T-helper 2 cell treated with Interferon-gamma antibody and Interleukin-4, amounts not matched to agents 100 ng/mL and 5 ng/mL, for 36 hours (primary cell): ENCODE data around the gene RFX3. TPM values are rescaled to one million over a fixed set of nuclear protein-coding genes. Genes with fewer than 3 reads are reported as not detected.

Experiments used
- intact Hi-C: fragments of 100-400 bp; cut with micrococcal nuclease; formaldehyde crosslinking; loops from one replicate; pipeline ENCODE4 v1.15.1; 2023
- total RNA-seq: library from RNA; stranded (reverse); gene quantifications from 2 replicates; pipeline ENCODE4 v1.2.3, GENCODE V29; 2022

Gene RFX3
- total RNA-seq: 8.4 and 9.4 TPM in 2 replicates

- intact Hi-C loops: loop anchor here (1.0 to 10.0 kb wide), 11 partner anchors 48 to 1927 kb away; partner anchors contain the start of genes CD274, CDC37L1, PLPP6 and PUM3
Observed at GRCh38 chr9:3525836-3526164, at the start of gene RFX3. RFX3 (minus strand) TSS chr9:3526001; CDS start chr9:3395588, 130,413 bp downstream.

GRCh38 chr9:3571500-3571899 lies 45.7 kb upstream of the RFX3 start:
- intact Hi-C loops: no loop called here

- intact Hi-C loops: no loop called here
Observed at GRCh38 chr9:3569529-3569928, 43.7 kb upstream of the RFX3 start.

GRCh38 chr9:3567988-3568387 lies 42.2 kb upstream of the RFX3 start:
- intact Hi-C loops: no loop called here

- intact Hi-C loops: no loop called here
Observed at GRCh38 chr9:3553076-3553765, 27.4 kb upstream of the RFX3 start.

- intact Hi-C loops: no loop called here
Observed at GRCh38 chr9:3549225-3549624, 23.4 kb upstream of the RFX3 start.

- intact Hi-C loops: no loop called here
Observed at GRCh38 chr9:3548648-3549047, 22.8 kb upstream of the RFX3 start.

- intact Hi-C loops: no loop called here
Observed at GRCh38 chr9:3541206-3541605, 15.4 kb upstream of the RFX3 start.

- intact Hi-C loops: no loop called here
Observed at GRCh38 chr9:3534614-3535404, 9.0 kb upstream of the RFX3 start.

- intact Hi-C loops: no loop called here
Observed at GRCh38 chr9:3532158-3532557, 6.4 kb upstream of the RFX3 start.

GRCh38 chr9:3528451-3528850 lies 2.6 kb upstream of the RFX3 start:
- intact Hi-C loops: loop anchor here (5.0 to 10.0 kb wide), 6 partner anchors 204 to 1924 kb away; partner anchors contain the start of genes CD274, PLPP6 and RCL1

- intact Hi-C loops: loop anchor here (1.0 to 10.0 kb wide), 11 partner anchors 50 to 1925 kb away; partner anchors contain the start of genes CD274, CDC37L1, PLPP6 and PUM3
Observed at GRCh38 chr9:3526997-3527940, 1.5 kb upstream of the RFX3 start.

GRCh38 chr9:3526165-3526996 lies 580 bp upstream of the RFX3 start:
- intact Hi-C loops: loop anchor here (1.0 to 10.0 kb wide), 11 partner anchors 49 to 1926 kb away; partner anchors contain the start of genes CD274, CDC37L1, PLPP6 and PUM3

GRCh38 chr9:3525096-3525835 lies 535 bp downstream of the RFX3 start:
- intact Hi-C loops: loop anchor here (5.0 to 10.0 kb wide), 6 partner anchors 207 to 1927 kb away; partner anchors contain the start of genes CD274, PLPP6 and RCL1

GRCh38 chr9:3521966-3522365 lies 3.8 kb downstream of the RFX3 start:
- intact Hi-C loops: loop anchor here (2.0 to 10.0 kb wide), 2 partner anchors 15 to 757 kb away; no protein-coding TSS in a partner anchor

- intact Hi-C loops: loop anchor here (10.0 kb wide), 1 partner anchor 756 kb away; no protein-coding TSS in a partner anchor
Observed at GRCh38 chr9:3520564-3520963, 5.2 kb downstream of the RFX3 start.

- intact Hi-C loops: no loop called here
Observed at GRCh38 chr9:3517377-3518048, 8.3 kb downstream of the RFX3 start.

- intact Hi-C loops: no loop called here
Observed at GRCh38 chr9:3516667-3517330, 9.0 kb downstream of the RFX3 start.
